Stimulated activated naive CD8-positive, alpha-beta T cell treated with anti-CD3 and anti-CD28 coated beads, Interleukin-15, amount 100 ng/mL, for 72 hours (primary cell): ENCODE data around the gene BCAS3.
"Not testable (repeated sequence)": the region's sequence is repeated elsewhere in the genome, so short reads cannot be mapped to it uniquely, and the experiment has no call there.

Experiments
- ATAC-seq: fragments of 150-1000 bp; cut with Tn5 transposase; 2 replicates; pipeline ENCODE4 v1.10.0; 2021; ENCODE audit warnings: mild to moderate bottlenecking, moderate library complexity
- DNase-seq, 2 donors: peaks; one replicate each; pipeline ENCODE4 v3.0.0; 2021 to 2022
- H3K27ac Mint-ChIP-seq, 2 donors: one replicate each; pipeline ENCODE4 v1.8.0; 2022; ENCODE audit warnings: mild to moderate bottlenecking in 2 of 2, mixed read lengths in 2 of 2, moderate library complexity in 2 of 2
- H3K27me3 Mint-ChIP-seq: one replicate; pipeline ENCODE4 v1.8.0; 2022; ENCODE audit warnings: mixed read lengths
- H3K4me1 Mint-ChIP-seq: one replicate; pipeline ENCODE4 v1.8.0; 2022; ENCODE audit warnings: mild to moderate bottlenecking, mixed read lengths
- H3K4me3 Mint-ChIP-seq, 2 donors: one replicate each; pipeline ENCODE4 v1.8.0; 2022; ENCODE audit warnings: mild to moderate bottlenecking in 2 of 2, mixed read lengths in 2 of 2, moderate library complexity in 1 of 2
- H3K9me3 Mint-ChIP-seq, 2 donors: one replicate each; pipeline ENCODE4 v1.8.0; 2022; ENCODE audit warnings: mixed read lengths in 2 of 2

BCAS3 gene

GRCh38 chr17:60840456-60840855, 162.8 kb downstream of the BCAS3 start:
- Mint-ChIP-seq H3K9me3 (peaks cover 0 to 3% of the 10 kb centered on the region in 2 donors), H3K27ac (no peak overlapping the region), H3K27me3 (no peaks in the 10 kb centered on the region), H3K4me3 (no peak overlapping the region), H3K4me1 (no peaks in the 10 kb centered on the region)
- ATAC-seq (no peak), DNase-seq (no peak)

- no peak for ATAC-seq
These were observed 167.4 kb downstream of the BCAS3 start for GRCh38 chr17:60845012-60845411.

DNA sequence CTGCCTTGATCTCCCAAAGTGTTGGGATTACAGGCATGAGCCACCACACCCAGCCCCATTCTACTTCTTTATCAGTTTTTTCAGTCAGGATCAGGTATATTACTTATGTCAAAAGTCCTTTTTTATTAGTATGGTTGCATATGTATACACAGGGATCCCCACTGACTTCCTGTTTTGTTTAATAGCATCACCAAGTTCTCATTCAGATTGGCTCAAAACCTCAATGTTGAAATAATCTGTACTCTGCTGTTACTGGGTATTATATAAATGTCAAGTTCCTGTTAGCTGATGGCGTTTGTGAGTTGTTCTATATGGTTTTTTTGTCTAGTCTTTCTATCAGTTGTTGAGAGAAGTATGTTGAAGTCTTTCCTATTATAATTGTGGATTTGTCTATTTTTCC, 168.5 kb downstream of the BCAS3 start:
- no peaks in the 10 kb centered on the region for H3K27me3 Mint-ChIP-seq
- H3K4me1 Mint-ChIP-seq = no peaks in the 10 kb centered on the region
- peak overlapping the region in 1 of 2 donors; percentile 48 for H3K27ac Mint-ChIP-seq
- DNase-seq = no peak
- no peak for ATAC-seq
- no peak overlapping the region for H3K4me3 Mint-ChIP-seq
- H3K9me3 Mint-ChIP-seq = no peaks in the 10 kb centered on the region

More at GRCh38 chr17:60845012-60845411, 167.4 kb downstream of the BCAS3 start:
- Mint-ChIP-seq H3K4me3 (no peak overlapping the region), H3K27ac (no peak overlapping the region), H3K4me1 (no peaks in the 10 kb centered on the region), H3K27me3 (no peaks in the 10 kb centered on the region), H3K9me3 (no peaks in the 10 kb centered on the region)
- DNase-seq = no peak

- DNase-seq (no peak), ATAC-seq (no peak)
- no peaks in the 10 kb centered on the region for H3K27me3 Mint-ChIP-seq
- H3K4me3 Mint-ChIP-seq = no peak overlapping the region
- H3K27ac Mint-ChIP-seq = no peak overlapping the region
- H3K4me1 Mint-ChIP-seq = no peaks in the 10 kb centered on the region
- no peaks in the 10 kb centered on the region for H3K9me3 Mint-ChIP-seq
These were observed 173.5 kb downstream of the BCAS3 start for GRCh38 chr17:60851181-60851580.

DNA sequence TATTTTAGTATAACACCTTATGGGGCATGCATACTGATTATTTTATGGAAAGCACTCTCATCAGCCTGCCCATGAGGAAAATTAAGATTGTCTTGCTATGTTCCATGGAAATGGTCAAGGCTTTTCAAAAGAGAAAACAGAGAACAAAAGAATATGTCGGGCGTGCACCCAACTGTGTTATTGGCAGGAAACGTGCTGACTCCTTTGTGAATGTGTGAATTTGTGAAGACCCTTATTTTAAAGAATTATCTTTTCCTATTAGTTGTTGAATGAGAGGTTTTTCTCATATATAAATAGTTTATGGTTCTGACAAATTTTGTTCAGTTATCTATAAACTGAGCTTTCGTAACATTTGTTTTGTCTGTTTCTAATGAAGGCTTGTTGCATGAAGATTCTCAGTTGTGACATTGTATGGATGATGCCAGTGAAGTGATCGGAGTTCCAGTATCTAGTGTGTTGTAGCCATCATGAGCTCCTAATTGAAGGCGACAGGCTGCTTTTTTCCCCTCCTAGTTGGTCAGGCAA, 180.0 kb downstream of the BCAS3 start:
- Mint-ChIP-seq H3K9me3 (peaks cover 0 to 9% of the 10 kb centered on the region in 2 donors), H3K27ac (no peak overlapping the region), H3K27me3 (no peaks in the 10 kb centered on the region), H3K4me3 (no peak overlapping the region), H3K4me1 (peaks cover 12% of the 10 kb centered on the region)
- DNase-seq = no peak
- ATAC-seq = no peak

- DNase-seq (no peak), ATAC-seq (peak; percentile 49)
- no peaks in the 10 kb centered on the region for H3K27me3 Mint-ChIP-seq
These were observed 184.8 kb downstream of the BCAS3 start for GRCh38 chr17:60862482-60862881.

DNA sequence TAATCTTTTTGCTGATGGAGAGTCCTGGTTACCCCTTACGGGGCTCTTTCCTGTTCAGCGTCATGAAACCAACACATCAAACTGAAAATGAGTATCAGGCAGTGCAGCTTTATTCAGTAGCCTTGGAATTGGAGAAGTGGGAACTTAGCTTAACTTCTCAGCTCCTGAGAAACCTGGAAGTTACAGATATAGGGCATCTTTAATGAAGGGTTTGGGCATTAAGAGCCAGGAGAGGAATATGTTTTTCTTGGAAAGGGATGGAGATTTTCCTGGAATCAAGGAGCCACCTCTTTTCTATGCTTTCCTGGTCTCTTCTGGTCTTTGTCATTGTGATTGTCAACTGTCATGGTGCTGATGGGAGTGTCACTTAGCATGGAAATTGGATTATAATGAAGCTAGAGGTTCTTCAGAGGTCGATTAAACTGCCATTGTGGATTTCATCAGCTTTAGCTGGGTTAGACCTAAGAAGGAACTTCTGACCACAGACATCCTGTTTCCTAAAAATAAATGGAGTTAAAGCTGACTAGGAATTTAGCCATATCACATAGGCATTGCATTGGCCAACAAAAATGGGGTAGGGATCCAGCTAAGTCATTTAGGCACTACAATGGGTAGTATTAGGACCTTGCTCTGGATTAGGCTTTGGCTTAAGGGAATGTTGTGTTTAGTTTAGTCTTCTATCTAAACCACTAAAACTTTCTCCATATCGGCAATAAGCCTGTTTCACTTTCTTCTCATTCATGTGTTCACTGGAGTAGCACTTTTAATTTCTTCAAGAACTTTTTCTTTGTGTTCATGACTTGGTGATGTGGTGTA, 186.4 kb downstream of the BCAS3 start:
- H3K4me3 Mint-ChIP-seq = peak overlapping the region; percentile 62 to 64
- peak; percentile 84 for ATAC-seq
- H3K27me3 Mint-ChIP-seq = no peaks in the 10 kb centered on the region
- peak overlapping the region; percentile 88 for H3K27ac Mint-ChIP-seq
- peaks cover 36% of the 10 kb centered on the region for H3K4me1 Mint-ChIP-seq
- DNase-seq = no peak
- peaks cover 0 to 9% of the 10 kb centered on the region in 2 donors for H3K9me3 Mint-ChIP-seq

More at GRCh38 chr17:60862482-60862881, 184.8 kb downstream of the BCAS3 start:
- no peak overlapping the region for H3K27ac Mint-ChIP-seq
- H3K4me1 Mint-ChIP-seq = peaks cover 36% of the 10 kb centered on the region
- H3K4me3 Mint-ChIP-seq = no peak overlapping the region
- peaks cover 0 to 9% of the 10 kb centered on the region in 2 donors for H3K9me3 Mint-ChIP-seq

DNA sequence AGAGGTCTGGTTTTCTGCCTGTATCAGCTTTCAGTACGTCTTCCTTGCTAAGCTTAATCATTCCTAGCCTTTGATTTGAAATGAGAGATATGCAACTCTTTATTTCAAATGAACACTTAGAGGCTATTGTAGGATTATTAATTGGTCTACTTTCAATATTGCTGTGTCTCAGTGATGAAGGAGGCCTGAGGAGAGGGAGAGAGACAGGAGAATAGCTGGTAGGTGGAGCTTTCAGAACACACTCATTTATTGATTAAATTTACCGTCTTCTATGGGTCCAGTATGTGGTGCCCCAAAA, 187.0 kb downstream of the BCAS3 start:
- DNase-seq (no peak), ATAC-seq (peak; percentile 84)
- peak overlapping the region; percentile 42 to 54 for H3K27ac Mint-ChIP-seq
- peak overlapping the region; percentile 62 to 64 for H3K4me3 Mint-ChIP-seq
- peaks cover 0 to 9% of the 10 kb centered on the region in 2 donors for H3K9me3 Mint-ChIP-seq
- H3K4me1 Mint-ChIP-seq = peaks cover 36% of the 10 kb centered on the region
- no peaks in the 10 kb centered on the region for H3K27me3 Mint-ChIP-seq

GRCh38 chr17:60874772-60875171, 197.1 kb downstream of the BCAS3 start:
- ATAC-seq (peak; percentile 70), DNase-seq (no peak)
- Mint-ChIP-seq H3K4me3 (no peak overlapping the region), H3K4me1 (peaks cover 7% of the 10 kb centered on the region), H3K9me3 (no peaks in the 10 kb centered on the region), H3K27me3 (no peaks in the 10 kb centered on the region), H3K27ac (peak overlapping the region in 1 of 2 donors; percentile 19)

- H3K9me3 Mint-ChIP-seq, H3K27me3 Mint-ChIP-seq, H3K4me1 Mint-ChIP-seq, ATAC-seq: not testable (repeated sequence)
- Mint-ChIP-seq H3K27ac (peak overlapping the region; percentile 63 to 98), H3K4me3 (peak overlapping the region; percentile 75 to 82)
- peak in 1 of 2 donors; percentile 8 for DNase-seq
These were observed 209.3 kb downstream of the BCAS3 start for GRCh38 chr17:60886731-60887613.

- H3K27ac Mint-ChIP-seq = peak overlapping the region; percentile 63 to 98
- H3K4me3 Mint-ChIP-seq = peak overlapping the region; percentile 75 to 82
These were observed 210.0 kb downstream of the BCAS3 start for GRCh38 chr17:60887614-60888028.

GRCh38 chr17:60888812-60889709, 211.4 kb downstream of the BCAS3 start:
- H3K27ac Mint-ChIP-seq = no peak overlapping the region
- ATAC-seq = no peak
- no peak overlapping the region for H3K4me3 Mint-ChIP-seq
- peaks cover 6 to 7% of the 10 kb centered on the region in 2 donors for H3K9me3 Mint-ChIP-seq
- DNase-seq = no peak
- H3K27me3 Mint-ChIP-seq = no peaks in the 10 kb centered on the region
- H3K4me1 Mint-ChIP-seq = no peaks in the 10 kb centered on the region

More at GRCh38 chr17:60887614-60888028, 210.0 kb downstream of the BCAS3 start:
- H3K4me1 Mint-ChIP-seq = no peaks in the 10 kb centered on the region
- no peak for ATAC-seq
- no peak for DNase-seq
- H3K27me3 Mint-ChIP-seq = no peaks in the 10 kb centered on the region
- H3K9me3 Mint-ChIP-seq = no peaks in the 10 kb centered on the region

GRCh38 chr17:60891149-60891548, 213.5 kb downstream of the BCAS3 start:
- DNase-seq (no peak), ATAC-seq (no peak)
- Mint-ChIP-seq H3K4me3 (no peak overlapping the region), H3K9me3 (peaks cover 13 to 16% of the 10 kb centered on the region in 2 donors), H3K27me3 (no peaks in the 10 kb centered on the region), H3K4me1 (no peaks in the 10 kb centered on the region), H3K27ac (no peak overlapping the region)

- Mint-ChIP-seq H3K27me3 (no peaks in the 10 kb centered on the region), H3K4me1 (no peaks in the 10 kb centered on the region), H3K27ac (no peak overlapping the region), H3K9me3 (peaks cover 31 to 35% of the 10 kb centered on the region in 2 donors), H3K4me3 (no peak overlapping the region)
- ATAC-seq = no peak
- no peak for DNase-seq
These were observed 215.8 kb downstream of the BCAS3 start for GRCh38 chr17:60893475-60893874.

DNA sequence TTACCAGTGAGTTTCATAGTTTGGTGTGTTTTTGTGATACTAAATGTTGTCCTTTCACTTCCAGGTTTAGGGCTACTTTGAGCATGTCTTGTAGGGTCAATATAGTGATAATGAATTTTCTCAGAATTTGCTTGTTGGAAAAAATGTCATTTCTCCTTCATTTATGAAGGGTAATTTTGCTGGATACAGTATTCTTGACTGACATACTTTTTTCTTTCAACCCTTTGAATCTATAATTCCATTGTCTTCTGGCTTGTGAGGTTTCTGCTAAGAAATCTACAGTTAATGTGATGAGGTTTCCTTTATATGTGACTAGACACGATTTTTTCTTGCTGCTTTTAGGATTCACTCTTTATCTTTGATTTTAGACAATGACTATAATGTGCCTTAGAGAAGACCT, 219.3 kb downstream of the BCAS3 start:
- Mint-ChIP-seq H3K27ac (no peak overlapping the region), H3K9me3 (peaks cover 32 to 39% of the 10 kb centered on the region in 2 donors), H3K27me3 (no peaks in the 10 kb centered on the region), H3K4me1 (no peaks in the 10 kb centered on the region), H3K4me3 (no peak overlapping the region)
- no peak for DNase-seq
- no peak for ATAC-seq
